Liver (tissue), 9 donors: ENCODE data around the gene HDAC5. TPM values are rescaled to one million over a fixed set of nuclear protein-coding genes. Genes with fewer than 3 reads are reported as not detected.
A peak's percentile ranks its signal among the peaks of the same experiment; 100 is the strongest.

Source experiments
- DNase-seq: peaks from one replicate; pipeline ENCODE4 v3.0.0-alpha.2; 2017; ENCODE audit warnings: low spot score
- H3K27ac ChIP-seq, 2 donors: one replicate each; pipeline ENCODE4 v1.7.0; 2013; ENCODE audit warnings: inconsistent platforms in 2 of 2, low read length in 2 of 2, control low read depth in 1 of 2, low read depth in 1 of 2, mild to moderate bottlenecking in 1 of 2
- H3K27me3 ChIP-seq, 4 donors: one replicate each; pipeline versions ENCODE4 v1.6.1 to v1.7.0; 2013; ENCODE audit warnings: low read length in 3 of 4, inconsistent platforms in 1 of 4, mild to moderate bottlenecking in 1 of 4, moderate library complexity in 1 of 4; ENCODE audit not compliant: control insufficient read depth in 4 of 4, insufficient read depth in 4 of 4
- H3K36me3 ChIP-seq, 4 donors: one replicate each; pipeline versions ENCODE4 v1.6.1 to v1.7.0; 2013; ENCODE audit warnings: low read length in 3 of 4, mild to moderate bottlenecking in 3 of 4, low read depth in 1 of 4, moderate library complexity in 1 of 4; ENCODE audit not compliant: control insufficient read depth in 4 of 4, insufficient read depth in 3 of 4
- H3K4me1 ChIP-seq, 4 donors: one replicate each; pipeline versions ENCODE4 v1.6.1 to v1.7.0; 2013; ENCODE audit warnings: low read length in 3 of 4, mild to moderate bottlenecking in 3 of 4, moderate library complexity in 1 of 4; ENCODE audit not compliant: control insufficient read depth in 4 of 4, insufficient read depth in 4 of 4
- H3K4me3 ChIP-seq, 3 donors: one replicate each; pipeline versions ENCODE4 v1.6.1 to v1.7.0; 2013; ENCODE audit warnings: low read length in 3 of 3, control low read depth in 1 of 3, low read depth in 1 of 3, mild to moderate bottlenecking in 1 of 3
- H3K9ac ChIP-seq, 2 donors: one replicate each; pipeline ENCODE4 v1.7.0; 2013; ENCODE audit warnings: low read length in 2 of 2, mild to moderate bottlenecking in 2 of 2, moderate library complexity in 2 of 2, control low read depth in 1 of 2, low read depth in 1 of 2
- H3K9me3 ChIP-seq, 4 donors: one replicate each; pipeline versions ENCODE4 v1.6.1 to v1.7.0; 2013; ENCODE audit warnings: low read length in 3 of 4; ENCODE audit not compliant: control insufficient read depth in 4 of 4
- EGR1 ChIP-seq, 2 donors: IDR thresholded peaks; 2 replicates each; pipeline ENCODE4 v1.6.1; 2016 to 2018; ENCODE audit warnings: antibody characterized with exemption in 2 of 2, low read depth in 2 of 2
- FOXA1 ChIP-seq: IDR thresholded peaks from 2 replicates; pipeline ENCODE4 v1.6.1; 2016; ENCODE audit warnings: antibody characterized with exemption
- FOXA2 ChIP-seq: IDR thresholded peaks from 2 replicates; pipeline ENCODE4 v1.6.1; 2016; ENCODE audit warnings: antibody characterized with exemption
- GABPA ChIP-seq, 2 donors: IDR thresholded peaks in 1 of 2; conservative IDR thresholded peaks in 1 of 2; 2 replicates each; pipeline ENCODE4 v1.6.1; 2016; ENCODE audit warnings: antibody characterized with exemption in 2 of 2, mild to moderate bottlenecking in 1 of 2, moderate library complexity in 1 of 2
- JUND ChIP-seq, 2 donors: IDR thresholded peaks; 2 replicates each; pipeline ENCODE4 v1.6.1; 2016; ENCODE audit warnings: antibody characterized with exemption in 2 of 2
- NR2F2 ChIP-seq: IDR thresholded peaks from 2 replicates; pipeline ENCODE4 v1.6.1; 2016; ENCODE audit warnings: antibody characterized with exemption
- RAD21 ChIP-seq, 2 donors: IDR thresholded peaks; 2 replicates each; pipeline ENCODE4 v1.6.1; 2016; ENCODE audit warnings: antibody characterized with exemption in 2 of 2, mild to moderate bottlenecking in 2 of 2
- RXRA ChIP-seq, 2 donors: IDR thresholded peaks; 2 replicates each; pipeline ENCODE4 v1.6.1; 2017 to 2018; ENCODE audit warnings: antibody characterized with exemption in 2 of 2, mild to moderate bottlenecking in 1 of 2
- SP1 ChIP-seq: IDR thresholded peaks from 2 replicates; pipeline ENCODE4 v1.6.1; 2018; ENCODE audit warnings: antibody characterized with exemption, mild to moderate bottlenecking
- YY1 ChIP-seq: IDR thresholded peaks from 2 replicates; pipeline ENCODE4 v1.6.1; 2016; ENCODE audit warnings: antibody characterized with exemption, mild to moderate bottlenecking
- WGBS: extraction: QIAGEN DNeasy Blood & Tissue Kit; methylation state at CpG from one replicate; pipeline ENCODE4 v1.1.7; 2013; 5-methylcytosine and 5-hydroxymethylcytosine counted together
- polyA plus RNA-seq, 2 donors: library from polyadenylated mRNA; stranded (reverse) in 1 of 2; unstranded in 1 of 2; fragments of 200-250 nt in 1 of 2; fragments of >200 nt in 1 of 2; fragmentation: Nextera tagmentation in 1 of 2; extraction: Ambion mirVana in 1 of 2; gene quantifications; one replicate each; pipeline versions ENCODE4 v1.2.1 to v1.2.3, GENCODE V29; 2013 to 2015
- total RNA-seq, 2 donors: library from RNA; depleted of rRNA; stranded (reverse); fragments of >200 nt; gene quantifications; one replicate each; pipeline ENCODE4 v1.2.3, GENCODE V29; 2014
- TF ChIP-seq, protein P1 (sequence below): IDR thresholded peaks from 2 replicates; pipeline ENCODE4 v1.6.1; 2016; ENCODE audit warnings: antibody characterized with exemption
- TF ChIP-seq, protein P2 (sequence below): IDR thresholded peaks from 2 replicates; pipeline ENCODE4 v1.6.1; 2016; ENCODE audit warnings: antibody characterized with exemption
- TF ChIP-seq, protein P3 (sequence below): IDR thresholded peaks from 2 replicates; pipeline ENCODE4 v1.6.1; 2016; ENCODE audit warnings: antibody characterized with exemption, mild to moderate bottlenecking
- TF ChIP-seq, protein P4 (sequence below): IDR thresholded peaks from 2 replicates; pipeline ENCODE4 v1.6.1; 2016; ENCODE audit warnings: antibody characterized with exemption
- TF ChIP-seq, protein P5 (sequence below): fragments of 150-350 bp; IDR thresholded peaks from 2 replicates; pipeline ENCODE4 v1.5.1; 2017; ENCODE audit warnings: improper control_type of control experiment, low read depth, low read length; ENCODE audit not compliant: missing input control
- donor health status: healthy.
- donor health status: healthy.
- donor health status: healthy.
- donor health status: healthy.
- donor health status: healthy.

Gene HDAC5
- total and polyA plus RNA-seq, 4 donors, result 5.8 to 20.3 (median 14.4) TPM

DNA sequence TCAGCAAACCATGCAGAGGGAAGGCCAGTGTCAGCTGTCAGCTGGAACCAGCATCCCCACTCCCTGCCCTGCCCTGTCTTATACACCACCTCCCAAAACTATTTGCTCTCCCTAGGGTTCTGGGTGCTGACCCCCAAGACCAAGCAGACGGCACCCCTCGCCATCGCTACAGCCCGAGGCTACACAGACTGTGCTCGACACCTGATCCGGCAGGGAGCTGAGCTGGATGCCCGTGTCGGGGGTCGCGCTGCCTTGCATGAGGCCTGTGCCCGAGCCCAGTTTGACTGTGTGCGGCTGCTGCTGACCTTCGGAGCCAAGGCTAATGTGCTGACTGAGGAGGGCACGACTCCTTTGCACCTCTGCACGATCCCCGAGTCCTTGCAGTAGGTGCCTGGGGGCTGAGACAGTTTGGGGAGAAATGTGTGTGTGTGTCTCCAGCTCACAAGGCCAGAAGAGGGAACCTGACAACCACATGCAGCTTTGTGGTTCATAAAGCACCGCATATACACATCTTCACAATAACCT is 48.6 kb upstream of the HDAC5 start:
- DNase-seq, result no peak
- peaks cover 0 to 2% (median 0%) of the 10 kb centered on the region in 4 donors for H3K36me3 ChIP-seq
- no peak overlapping the region for H3K27ac ChIP-seq
- no peaks in the 10 kb centered on the region for H3K9me3 ChIP-seq
- WGBS, result 84% methylated on average over 17 of the region's 17 CpGs
- H3K4me3 ChIP-seq, result no peak overlapping the region
- H3K4me1 ChIP-seq, result peaks cover 0 to 13% (median 4%) of the 10 kb centered on the region in 4 donors
- H3K9ac ChIP-seq, result no peak overlapping the region
- TF ChIP-seq FOXA1, result no peak
- TF ChIP-seq, protein P1, sequence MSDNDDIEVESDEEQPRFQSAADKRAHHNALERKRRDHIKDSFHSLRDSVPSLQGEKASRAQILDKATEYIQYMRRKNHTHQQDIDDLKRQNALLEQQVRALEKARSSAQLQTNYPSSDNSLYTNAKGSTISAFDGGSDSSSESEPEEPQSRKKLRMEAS, result no peak
- no peaks in the 10 kb centered on the region for H3K27me3 ChIP-seq

DNA sequence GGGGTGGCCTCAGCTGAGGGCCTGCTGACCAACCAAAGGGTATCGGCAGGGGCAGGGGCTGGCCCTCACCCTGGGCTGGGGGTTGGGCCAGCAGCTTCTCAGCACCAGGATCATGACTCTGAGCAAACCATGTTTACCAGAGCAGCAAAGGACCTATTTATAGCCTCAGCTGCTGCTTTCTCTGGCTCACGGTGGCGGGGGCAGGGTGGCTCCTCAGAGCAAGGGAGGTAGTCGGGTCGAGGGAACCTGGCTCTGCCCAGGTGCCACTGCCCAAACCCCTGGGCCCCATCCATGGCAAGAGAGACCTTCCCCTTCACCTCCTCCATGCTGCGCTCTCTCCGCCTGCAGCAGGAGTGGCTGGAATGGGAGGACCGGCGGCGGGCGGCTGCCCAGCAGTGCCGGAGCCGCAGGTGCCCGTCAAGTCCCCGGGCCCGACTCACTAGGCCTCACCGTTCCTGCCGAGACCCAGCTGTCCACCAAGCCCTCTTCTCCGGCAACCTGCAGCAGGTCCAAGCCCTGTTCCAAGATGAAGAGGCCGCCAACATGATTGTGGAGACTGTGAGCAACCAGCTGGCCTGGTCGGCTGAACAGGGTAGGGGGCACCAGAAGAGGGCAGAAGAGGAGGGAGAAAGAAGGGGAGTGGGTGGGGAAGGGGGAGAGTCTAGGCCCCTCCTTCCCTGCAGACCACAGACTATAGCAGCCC is 47.2 kb upstream of the HDAC5 start, which contains the start of gene ASB16:
ASB16 (plus strand) TSS at position 206 of the 703 bp plus-strand sequence; CDS start at position 292, 86 bp downstream.
- H3K27ac ChIP-seq, result no peak within 1 kb of the TSS
- TF ChIP-seq RXRA (IDR thresholded peaks at IDR 0.05) (no peak), JUND (IDR thresholded peaks at IDR 0.05) (no peak), SP1 (no peak), EGR1 (IDR thresholded peaks at IDR 0.05; ENCODE audit: low read depth in 2 of 2) (no peak), NR2F2 (no peak), FOXA1 (no peak), YY1 (no peak), RAD21 (IDR thresholded peaks at IDR 0.05) (no peak), FOXA2 (no peak), GABPA (IDR thresholded peaks at IDR 0.05 in 1 of 2, conservative IDR thresholded peaks at IDR 0.05 in 1 of 2) (no peak)
- TF ChIP-seq, protein P1, result no peak
- TF ChIP-seq, protein P2, sequence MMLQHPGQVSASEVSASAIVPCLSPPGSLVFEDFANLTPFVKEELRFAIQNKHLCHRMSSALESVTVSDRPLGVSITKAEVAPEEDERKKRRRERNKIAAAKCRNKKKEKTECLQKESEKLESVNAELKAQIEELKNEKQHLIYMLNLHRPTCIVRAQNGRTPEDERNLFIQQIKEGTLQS, result no peak
- TF ChIP-seq, protein P3, sequence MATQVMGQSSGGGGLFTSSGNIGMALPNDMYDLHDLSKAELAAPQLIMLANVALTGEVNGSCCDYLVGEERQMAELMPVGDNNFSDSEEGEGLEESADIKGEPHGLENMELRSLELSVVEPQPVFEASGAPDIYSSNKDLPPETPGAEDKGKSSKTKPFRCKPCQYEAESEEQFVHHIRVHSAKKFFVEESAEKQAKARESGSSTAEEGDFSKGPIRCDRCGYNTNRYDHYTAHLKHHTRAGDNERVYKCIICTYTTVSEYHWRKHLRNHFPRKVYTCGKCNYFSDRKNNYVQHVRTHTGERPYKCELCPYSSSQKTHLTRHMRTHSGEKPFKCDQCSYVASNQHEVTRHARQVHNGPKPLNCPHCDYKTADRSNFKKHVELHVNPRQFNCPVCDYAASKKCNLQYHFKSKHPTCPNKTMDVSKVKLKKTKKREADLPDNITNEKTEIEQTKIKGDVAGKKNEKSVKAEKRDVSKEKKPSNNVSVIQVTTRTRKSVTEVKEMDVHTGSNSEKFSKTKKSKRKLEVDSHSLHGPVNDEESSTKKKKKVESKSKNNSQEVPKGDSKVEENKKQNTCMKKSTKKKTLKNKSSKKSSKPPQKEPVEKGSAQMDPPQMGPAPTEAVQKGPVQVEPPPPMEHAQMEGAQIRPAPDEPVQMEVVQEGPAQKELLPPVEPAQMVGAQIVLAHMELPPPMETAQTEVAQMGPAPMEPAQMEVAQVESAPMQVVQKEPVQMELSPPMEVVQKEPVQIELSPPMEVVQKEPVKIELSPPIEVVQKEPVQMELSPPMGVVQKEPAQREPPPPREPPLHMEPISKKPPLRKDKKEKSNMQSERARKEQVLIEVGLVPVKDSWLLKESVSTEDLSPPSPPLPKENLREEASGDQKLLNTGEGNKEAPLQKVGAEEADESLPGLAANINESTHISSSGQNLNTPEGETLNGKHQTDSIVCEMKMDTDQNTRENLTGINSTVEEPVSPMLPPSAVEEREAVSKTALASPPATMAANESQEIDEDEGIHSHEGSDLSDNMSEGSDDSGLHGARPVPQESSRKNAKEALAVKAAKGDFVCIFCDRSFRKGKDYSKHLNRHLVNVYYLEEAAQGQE, result no peak
- TF ChIP-seq, protein P4, sequence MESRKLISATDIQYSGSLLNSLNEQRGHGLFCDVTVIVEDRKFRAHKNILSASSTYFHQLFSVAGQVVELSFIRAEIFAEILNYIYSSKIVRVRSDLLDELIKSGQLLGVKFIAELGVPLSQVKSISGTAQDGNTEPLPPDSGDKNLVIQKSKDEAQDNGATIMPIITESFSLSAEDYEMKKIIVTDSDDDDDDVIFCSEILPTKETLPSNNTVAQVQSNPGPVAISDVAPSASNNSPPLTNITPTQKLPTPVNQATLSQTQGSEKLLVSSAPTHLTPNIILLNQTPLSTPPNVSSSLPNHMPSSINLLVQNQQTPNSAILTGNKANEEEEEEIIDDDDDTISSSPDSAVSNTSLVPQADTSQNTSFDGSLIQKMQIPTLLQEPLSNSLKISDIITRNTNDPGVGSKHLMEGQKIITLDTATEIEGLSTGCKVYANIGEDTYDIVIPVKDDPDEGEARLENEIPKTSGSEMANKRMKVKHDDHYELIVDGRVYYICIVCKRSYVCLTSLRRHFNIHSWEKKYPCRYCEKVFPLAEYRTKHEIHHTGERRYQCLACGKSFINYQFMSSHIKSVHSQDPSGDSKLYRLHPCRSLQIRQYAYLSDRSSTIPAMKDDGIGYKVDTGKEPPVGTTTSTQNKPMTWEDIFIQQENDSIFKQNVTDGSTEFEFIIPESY, result no peak
- TF ChIP-seq, protein P5, sequence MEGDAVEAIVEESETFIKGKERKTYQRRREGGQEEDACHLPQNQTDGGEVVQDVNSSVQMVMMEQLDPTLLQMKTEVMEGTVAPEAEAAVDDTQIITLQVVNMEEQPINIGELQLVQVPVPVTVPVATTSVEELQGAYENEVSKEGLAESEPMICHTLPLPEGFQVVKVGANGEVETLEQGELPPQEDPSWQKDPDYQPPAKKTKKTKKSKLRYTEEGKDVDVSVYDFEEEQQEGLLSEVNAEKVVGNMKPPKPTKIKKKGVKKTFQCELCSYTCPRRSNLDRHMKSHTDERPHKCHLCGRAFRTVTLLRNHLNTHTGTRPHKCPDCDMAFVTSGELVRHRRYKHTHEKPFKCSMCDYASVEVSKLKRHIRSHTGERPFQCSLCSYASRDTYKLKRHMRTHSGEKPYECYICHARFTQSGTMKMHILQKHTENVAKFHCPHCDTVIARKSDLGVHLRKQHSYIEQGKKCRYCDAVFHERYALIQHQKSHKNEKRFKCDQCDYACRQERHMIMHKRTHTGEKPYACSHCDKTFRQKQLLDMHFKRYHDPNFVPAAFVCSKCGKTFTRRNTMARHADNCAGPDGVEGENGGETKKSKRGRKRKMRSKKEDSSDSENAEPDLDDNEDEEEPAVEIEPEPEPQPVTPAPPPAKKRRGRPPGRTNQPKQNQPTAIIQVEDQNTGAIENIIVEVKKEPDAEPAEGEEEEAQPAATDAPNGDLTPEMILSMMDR, result no peak
- no peaks in the 10 kb centered on the region for H3K36me3 ChIP-seq
- H3K9me3 ChIP-seq, result no peaks in the 10 kb centered on the region
- WGBS, result 43% methylated on average over 21 of the region's 21 CpGs
- H3K4me1 ChIP-seq, result peaks cover 0 to 13% (median 4%) of the 10 kb centered on the region in 4 donors
- no peaks in the 10 kb centered on the region for H3K27me3 ChIP-seq
- no peak within 1 kb of the TSS for H3K4me3 ChIP-seq
- DNase-seq, result no peak
- peak within 1 kb of the TSS in 1 of 2 donors; percentile 16 for H3K9ac ChIP-seq
